ENCODE results near the gene CDPF1. TPM values are rescaled to one million over a fixed set of nuclear protein-coding genes. Genes with fewer than 3 reads are reported as not detected.

Gene CDPF1
- polyA plus RNA-seq, 1 donor (not counting 4 experiments of a cell fraction or from before 2014, with no cell fraction given), result 5.9 TPM

DNA sequence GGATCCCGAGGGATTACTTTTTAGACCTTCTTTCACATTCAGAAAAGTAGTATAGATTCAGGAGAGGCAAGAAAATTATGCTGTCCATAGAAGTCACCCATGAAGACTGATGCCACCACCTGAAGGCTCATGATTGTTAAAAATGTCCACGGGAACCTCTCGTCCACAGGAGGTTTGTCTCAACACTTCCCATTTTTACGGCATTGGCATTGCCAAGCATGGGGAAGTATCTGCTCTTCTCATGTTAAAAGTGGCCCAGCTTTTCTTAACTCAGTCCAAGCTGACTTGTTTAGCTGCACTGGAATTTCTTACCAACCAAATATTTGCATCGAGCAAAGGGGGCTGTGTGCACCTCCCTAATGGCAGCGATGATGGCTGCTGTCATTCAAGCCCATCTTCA is 9.6 kb downstream of the CDPF1 start:
- no peaks in the 10 kb centered on the region for H3K9me1 ChIP-seq (ENCODE audit: control insufficient read depth, extremely low read depth, insufficient read depth, low read length)
- H4K20me1 ChIP-seq (ENCODE audit: control insufficient read depth, extremely low read depth, insufficient read depth, low read length), result no peaks in the 10 kb centered on the region
- no peak overlapping the region for H2AFZ ChIP-seq (ENCODE audit: control insufficient read depth, low read length)
- no peak for FAIRE-seq
- no peak overlapping the region for H3K4me2 ChIP-seq (ENCODE audit: control insufficient read depth, extremely low read depth, insufficient read depth, low read depth, low read length)
- H3K9me3 ChIP-seq (ENCODE audit: control insufficient read depth, low read depth, low read length), result no peaks in the 10 kb centered on the region
- H3K27me3 ChIP-seq (ENCODE audit: control insufficient read depth, extremely low read depth, insufficient read depth, low read length), result no peaks in the 10 kb centered on the region
- no peaks in the 10 kb centered on the region for H3K4me1 ChIP-seq (ENCODE audit: control insufficient read depth, extremely low read depth, insufficient read depth, low read length)
- no peak overlapping the region for H3K9ac ChIP-seq (ENCODE audit: control insufficient read depth, extremely low read depth, insufficient read depth, low read length)
- no peak overlapping the region for H3K4me3 ChIP-seq (ENCODE audit: control insufficient read depth in 2 of 3, extremely low read depth in 1 of 3, insufficient read depth in 2 of 3, low read depth in 1 of 3, low read length in 3 of 3)
- H3K36me3 ChIP-seq (ENCODE audit: control insufficient read depth in 2 of 2, extremely low read depth in 1 of 2, insufficient read depth in 2 of 2, low read length in 2 of 2), result peaks cover 0 to 5% of the 10 kb centered on the region in 2 experiments
- H3K27ac ChIP-seq (ENCODE audit: control insufficient read depth, insufficient read depth, low read length), result no peak overlapping the region
- no peak for DNase-seq (ENCODE audit: low read depth, low spot score)
- TF ChIP-seq, protein P1, sequence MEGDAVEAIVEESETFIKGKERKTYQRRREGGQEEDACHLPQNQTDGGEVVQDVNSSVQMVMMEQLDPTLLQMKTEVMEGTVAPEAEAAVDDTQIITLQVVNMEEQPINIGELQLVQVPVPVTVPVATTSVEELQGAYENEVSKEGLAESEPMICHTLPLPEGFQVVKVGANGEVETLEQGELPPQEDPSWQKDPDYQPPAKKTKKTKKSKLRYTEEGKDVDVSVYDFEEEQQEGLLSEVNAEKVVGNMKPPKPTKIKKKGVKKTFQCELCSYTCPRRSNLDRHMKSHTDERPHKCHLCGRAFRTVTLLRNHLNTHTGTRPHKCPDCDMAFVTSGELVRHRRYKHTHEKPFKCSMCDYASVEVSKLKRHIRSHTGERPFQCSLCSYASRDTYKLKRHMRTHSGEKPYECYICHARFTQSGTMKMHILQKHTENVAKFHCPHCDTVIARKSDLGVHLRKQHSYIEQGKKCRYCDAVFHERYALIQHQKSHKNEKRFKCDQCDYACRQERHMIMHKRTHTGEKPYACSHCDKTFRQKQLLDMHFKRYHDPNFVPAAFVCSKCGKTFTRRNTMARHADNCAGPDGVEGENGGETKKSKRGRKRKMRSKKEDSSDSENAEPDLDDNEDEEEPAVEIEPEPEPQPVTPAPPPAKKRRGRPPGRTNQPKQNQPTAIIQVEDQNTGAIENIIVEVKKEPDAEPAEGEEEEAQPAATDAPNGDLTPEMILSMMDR (optimal IDR thresholded peaks at IDR 0.05 in 1 of 3, IDR thresholded peaks at IDR 0.05 in 1 of 3, conservative IDR thresholded peaks at IDR 0.05 in 1 of 3; ENCODE audit: extremely low read depth in 1 of 3, insufficient read depth in 2 of 3, low read length in 3 of 3), result no peak
- no peak for TF ChIP-seq EZH2 (IDR thresholded peaks at IDR 0.05; ENCODE audit: low read length)
- dilution Hi-C loops (cut with MboI; ENCODE audit: extremely low pct_ligation_motif_present, low sequenced_read_pairs), result loop anchor here (5.0 kb wide), 1 partner anchor 93 kb away; no protein-coding TSS in a partner anchor
- no peaks in the 10 kb centered on the region for H3K79me2 ChIP-seq (ENCODE audit: control insufficient read depth, insufficient read depth, low read length)

GRCh38 chr22:46240073-46240472 is 10.0 kb downstream of the CDPF1 start:
- Histone ChIP-seq H3K9me1 (ENCODE audit: control insufficient read depth, extremely low read depth, insufficient read depth, low read length) (no peaks in the 10 kb centered on the region), H3K27me3 (ENCODE audit: control insufficient read depth, extremely low read depth, insufficient read depth, low read length) (no peaks in the 10 kb centered on the region), H2AFZ (ENCODE audit: control insufficient read depth, low read length) (no peak overlapping the region), H3K27ac (ENCODE audit: control insufficient read depth, insufficient read depth, low read length) (no peak overlapping the region), H3K36me3 (ENCODE audit: control insufficient read depth in 2 of 2, extremely low read depth in 1 of 2, insufficient read depth in 2 of 2, low read length in 2 of 2) (peaks cover 0 to 4% of the 10 kb centered on the region in 2 experiments), H3K9me3 (ENCODE audit: control insufficient read depth, low read depth, low read length) (no peaks in the 10 kb centered on the region), H3K4me2 (ENCODE audit: control insufficient read depth, extremely low read depth, insufficient read depth, low read depth, low read length) (no peak overlapping the region), H3K9ac (ENCODE audit: control insufficient read depth, extremely low read depth, insufficient read depth, low read length) (no peak overlapping the region), H3K4me1 (ENCODE audit: control insufficient read depth, extremely low read depth, insufficient read depth, low read length) (no peaks in the 10 kb centered on the region), H3K79me2 (ENCODE audit: control insufficient read depth, insufficient read depth, low read length) (no peaks in the 10 kb centered on the region), H4K20me1 (ENCODE audit: control insufficient read depth, extremely low read depth, insufficient read depth, low read length) (no peaks in the 10 kb centered on the region), H3K4me3 (ENCODE audit: control insufficient read depth in 2 of 3, extremely low read depth in 1 of 3, insufficient read depth in 2 of 3, low read depth in 1 of 3, low read length in 3 of 3) (no peak overlapping the region)
- dilution Hi-C loops (cut with MboI; ENCODE audit: extremely low pct_ligation_motif_present, low sequenced_read_pairs), result loop anchor here (5.0 kb wide), 1 partner anchor 93 kb away; no protein-coding TSS in a partner anchor
- no peak for TF ChIP-seq EZH2 (IDR thresholded peaks at IDR 0.05; ENCODE audit: low read length)
- TF ChIP-seq, protein P1 (optimal IDR thresholded peaks at IDR 0.05 in 1 of 3, IDR thresholded peaks at IDR 0.05 in 1 of 3, conservative IDR thresholded peaks at IDR 0.05 in 1 of 3; ENCODE audit: extremely low read depth in 1 of 3, insufficient read depth in 2 of 3, low read length in 3 of 3), result no peak
- no peak for DNase-seq (ENCODE audit: low read depth, low spot score)
- FAIRE-seq, result no peak

Measured in keratinocyte (primary cell).